ENCODE results near the gene SKIDA1.
A peak's percentile ranks its signal among the peaks of the same experiment; 100 is the strongest.

Gene SKIDA1

DNA sequence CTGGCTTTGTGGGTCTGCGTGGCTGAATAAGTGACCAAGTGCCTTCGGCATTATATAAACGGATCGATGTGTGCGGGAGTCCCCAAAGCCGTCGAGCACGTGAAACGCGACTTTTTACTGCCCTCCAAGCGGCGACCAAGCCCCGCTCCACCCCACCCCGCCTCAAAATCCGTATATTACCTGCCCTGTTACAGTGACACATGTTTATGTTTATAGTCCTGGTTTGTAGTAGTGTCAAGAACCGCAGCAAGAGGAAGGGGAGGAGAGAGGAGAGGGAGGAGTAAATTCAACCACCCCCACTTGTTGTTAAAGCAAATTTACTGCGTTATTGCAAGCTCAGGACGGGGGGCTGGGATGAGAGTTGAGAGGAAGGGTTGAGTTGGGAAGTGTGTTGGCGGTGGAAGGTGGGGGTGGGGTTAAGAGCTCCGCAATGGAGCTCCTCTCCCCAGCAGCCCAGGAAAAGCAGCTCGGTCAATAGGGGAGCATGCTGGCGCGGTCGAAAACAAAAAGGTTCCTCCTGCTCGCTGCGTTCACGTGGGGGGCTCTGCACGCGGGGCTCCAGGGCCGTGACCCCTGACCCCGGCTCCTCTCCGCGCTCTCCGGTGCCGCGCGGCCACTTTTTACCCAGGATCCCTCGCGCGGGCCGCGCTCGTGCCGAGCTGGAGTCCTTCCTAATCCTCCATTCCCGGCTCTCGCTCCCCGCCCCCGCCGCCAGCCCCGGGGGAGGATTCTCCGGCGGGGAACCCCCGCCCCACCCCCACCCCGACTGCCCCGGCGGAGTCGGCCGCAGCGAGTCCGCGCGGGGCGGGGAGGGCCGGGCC is at the start of gene SKIDA1 (continued):
- TF ChIP-seq ZSCAN30 (tag by site-specific recombination; IDR thresholded peaks at IDR 0.05), result peak; percentile 70; the same call in 1 of the 2 replicates
- TF ChIP-seq, protein P1, sequence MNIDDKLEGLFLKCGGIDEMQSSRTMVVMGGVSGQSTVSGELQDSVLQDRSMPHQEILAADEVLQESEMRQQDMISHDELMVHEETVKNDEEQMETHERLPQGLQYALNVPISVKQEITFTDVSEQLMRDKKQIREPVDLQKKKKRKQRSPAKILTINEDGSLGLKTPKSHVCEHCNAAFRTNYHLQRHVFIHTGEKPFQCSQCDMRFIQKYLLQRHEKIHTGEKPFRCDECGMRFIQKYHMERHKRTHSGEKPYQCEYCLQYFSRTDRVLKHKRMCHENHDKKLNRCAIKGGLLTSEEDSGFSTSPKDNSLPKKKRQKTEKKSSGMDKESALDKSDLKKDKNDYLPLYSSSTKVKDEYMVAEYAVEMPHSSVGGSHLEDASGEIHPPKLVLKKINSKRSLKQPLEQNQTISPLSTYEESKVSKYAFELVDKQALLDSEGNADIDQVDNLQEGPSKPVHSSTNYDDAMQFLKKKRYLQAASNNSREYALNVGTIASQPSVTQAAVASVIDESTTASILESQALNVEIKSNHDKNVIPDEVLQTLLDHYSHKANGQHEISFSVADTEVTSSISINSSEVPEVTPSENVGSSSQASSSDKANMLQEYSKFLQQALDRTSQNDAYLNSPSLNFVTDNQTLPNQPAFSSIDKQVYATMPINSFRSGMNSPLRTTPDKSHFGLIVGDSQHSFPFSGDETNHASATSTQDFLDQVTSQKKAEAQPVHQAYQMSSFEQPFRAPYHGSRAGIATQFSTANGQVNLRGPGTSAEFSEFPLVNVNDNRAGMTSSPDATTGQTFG (tag by site-specific recombination; IDR thresholded peaks at IDR 0.05; ENCODE audit: borderline replicate concordance), result no peak
- TF ChIP-seq ZNF768 (tag by site-specific recombination; IDR thresholded peaks at IDR 0.05), result no peak
- peak; percentile 95 for TF ChIP-seq EGR2 (tag by site-specific recombination; IDR thresholded peaks at IDR 0.05; ENCODE audit: low read depth)
- no peak for TF ChIP-seq ZNF777 (tag by site-specific recombination; IDR thresholded peaks at IDR 0.05; ENCODE audit: borderline replicate concordance)
- TF ChIP-seq ZBTB21 (tag by site-specific recombination; IDR thresholded peaks at IDR 0.05), result peak; percentile 29; the same call in 1 of the 2 replicates
- peak; percentile 77 for TF ChIP-seq INSM2 (tag by site-specific recombination; IDR thresholded peaks at IDR 0.05)
- no peak for TF ChIP-seq ZNF132 (tag by site-specific recombination; IDR thresholded peaks at IDR 0.05; ENCODE audit: borderline replicate concordance)
- TF ChIP-seq, protein P2, sequence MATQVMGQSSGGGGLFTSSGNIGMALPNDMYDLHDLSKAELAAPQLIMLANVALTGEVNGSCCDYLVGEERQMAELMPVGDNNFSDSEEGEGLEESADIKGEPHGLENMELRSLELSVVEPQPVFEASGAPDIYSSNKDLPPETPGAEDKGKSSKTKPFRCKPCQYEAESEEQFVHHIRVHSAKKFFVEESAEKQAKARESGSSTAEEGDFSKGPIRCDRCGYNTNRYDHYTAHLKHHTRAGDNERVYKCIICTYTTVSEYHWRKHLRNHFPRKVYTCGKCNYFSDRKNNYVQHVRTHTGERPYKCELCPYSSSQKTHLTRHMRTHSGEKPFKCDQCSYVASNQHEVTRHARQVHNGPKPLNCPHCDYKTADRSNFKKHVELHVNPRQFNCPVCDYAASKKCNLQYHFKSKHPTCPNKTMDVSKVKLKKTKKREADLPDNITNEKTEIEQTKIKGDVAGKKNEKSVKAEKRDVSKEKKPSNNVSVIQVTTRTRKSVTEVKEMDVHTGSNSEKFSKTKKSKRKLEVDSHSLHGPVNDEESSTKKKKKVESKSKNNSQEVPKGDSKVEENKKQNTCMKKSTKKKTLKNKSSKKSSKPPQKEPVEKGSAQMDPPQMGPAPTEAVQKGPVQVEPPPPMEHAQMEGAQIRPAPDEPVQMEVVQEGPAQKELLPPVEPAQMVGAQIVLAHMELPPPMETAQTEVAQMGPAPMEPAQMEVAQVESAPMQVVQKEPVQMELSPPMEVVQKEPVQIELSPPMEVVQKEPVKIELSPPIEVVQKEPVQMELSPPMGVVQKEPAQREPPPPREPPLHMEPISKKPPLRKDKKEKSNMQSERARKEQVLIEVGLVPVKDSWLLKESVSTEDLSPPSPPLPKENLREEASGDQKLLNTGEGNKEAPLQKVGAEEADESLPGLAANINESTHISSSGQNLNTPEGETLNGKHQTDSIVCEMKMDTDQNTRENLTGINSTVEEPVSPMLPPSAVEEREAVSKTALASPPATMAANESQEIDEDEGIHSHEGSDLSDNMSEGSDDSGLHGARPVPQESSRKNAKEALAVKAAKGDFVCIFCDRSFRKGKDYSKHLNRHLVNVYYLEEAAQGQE (tag by site-specific recombination; IDR thresholded peaks at IDR 0.05), result peak; percentile 67
- peak; percentile 73 for TF ChIP-seq TCF7L2 (IDR thresholded peaks at IDR 0.05; ENCODE audit: borderline replicate concordance, low read depth, low read length)
- TF ChIP-seq, protein P3, sequence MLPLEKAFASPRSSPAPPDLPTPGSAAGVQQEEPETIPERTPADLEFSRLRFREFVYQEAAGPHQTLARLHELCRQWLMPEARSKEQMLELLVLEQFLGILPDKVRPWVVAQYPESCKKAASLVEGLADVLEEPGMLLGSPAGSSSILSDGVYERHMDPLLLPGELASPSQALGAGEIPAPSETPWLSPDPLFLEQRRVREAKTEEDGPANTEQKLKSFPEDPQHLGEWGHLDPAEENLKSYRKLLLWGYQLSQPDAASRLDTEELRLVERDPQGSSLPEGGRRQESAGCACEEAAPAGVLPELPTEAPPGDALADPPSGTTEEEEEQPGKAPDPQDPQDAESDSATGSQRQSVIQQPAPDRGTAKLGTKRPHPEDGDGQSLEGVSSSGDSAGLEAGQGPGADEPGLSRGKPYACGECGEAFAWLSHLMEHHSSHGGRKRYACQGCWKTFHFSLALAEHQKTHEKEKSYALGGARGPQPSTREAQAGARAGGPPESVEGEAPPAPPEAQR (tag by site-specific recombination; IDR thresholded peaks at IDR 0.05), result peak; percentile 21; the same call in 1 of the 2 replicates
- no peak for TF ChIP-seq ZNF560 (tag by site-specific recombination; IDR thresholded peaks at IDR 0.05; ENCODE audit: borderline replicate concordance)
- 0 out of 2 replicates have a peak, but pooled peaks have one; percentile 22 for TF ChIP-seq ZNF423 (tag by site-specific recombination; IDR thresholded peaks at IDR 0.05)
- no peak for TF ChIP-seq ZNF202 (tag by site-specific recombination; IDR thresholded peaks at IDR 0.05; ENCODE audit: borderline replicate concordance)
- peak; percentile 86 for TF ChIP-seq KLF9 (tag by site-specific recombination; IDR thresholded peaks at IDR 0.05; ENCODE audit: low read depth)
- TF ChIP-seq ZNF544 (tag by site-specific recombination; IDR thresholded peaks at IDR 0.05), result no peak
- TF ChIP-seq ZNF645 (tag by site-specific recombination; IDR thresholded peaks at IDR 0.05), result no peak
- TF ChIP-seq ZNF791 (tag by site-specific recombination; IDR thresholded peaks at IDR 0.05), result no peak
- peak; percentile 94 for TF ChIP-seq ZNF843 (tag by site-specific recombination; IDR thresholded peaks at IDR 0.05)
- TF ChIP-seq BCL11A (tag by site-specific recombination; IDR thresholded peaks at IDR 0.05; ENCODE audit: low read depth), result peak; percentile 100
- no peak for TF ChIP-seq ZNF266 (tag by site-specific recombination; IDR thresholded peaks at IDR 0.05; ENCODE audit: low read depth)
- peak; percentile 14; the same call in 1 of the 2 replicates for TF ChIP-seq ZNF654 (tag by site-specific recombination; IDR thresholded peaks at IDR 0.05; ENCODE audit: low read depth)
- TF ChIP-seq ZNF157 (tag by site-specific recombination; IDR thresholded peaks at IDR 0.05), result no peak
- TF ChIP-seq ZNF16 (tag by site-specific recombination; IDR thresholded peaks at IDR 0.05; ENCODE audit: low read depth), result no peak
- TF ChIP-seq SP7 (tag by site-specific recombination; IDR thresholded peaks at IDR 0.05), result peak; percentile 97
- TF ChIP-seq ZNF626 (tag by site-specific recombination; IDR thresholded peaks at IDR 0.05), result no peak
- no peak for TF ChIP-seq ZNF175 (tag by site-specific recombination; IDR thresholded peaks at IDR 0.05)
- TF ChIP-seq ZNF140 (tag by site-specific recombination; IDR thresholded peaks at IDR 0.05), result no peak
